HG02571 (cell line): ENCODE data around the gene FGFR2.

ENCODE experiments used
- ATAC-seq: cut with Tn5 transposase; IDR thresholded peaks from one replicate; pipeline ENCODE4 v1.9.1; 2021; ENCODE audit warnings: mild to moderate bottlenecking, moderate library complexity; ENCODE audit not compliant: unreplicated experiment

Gene FGFR2

DNA sequence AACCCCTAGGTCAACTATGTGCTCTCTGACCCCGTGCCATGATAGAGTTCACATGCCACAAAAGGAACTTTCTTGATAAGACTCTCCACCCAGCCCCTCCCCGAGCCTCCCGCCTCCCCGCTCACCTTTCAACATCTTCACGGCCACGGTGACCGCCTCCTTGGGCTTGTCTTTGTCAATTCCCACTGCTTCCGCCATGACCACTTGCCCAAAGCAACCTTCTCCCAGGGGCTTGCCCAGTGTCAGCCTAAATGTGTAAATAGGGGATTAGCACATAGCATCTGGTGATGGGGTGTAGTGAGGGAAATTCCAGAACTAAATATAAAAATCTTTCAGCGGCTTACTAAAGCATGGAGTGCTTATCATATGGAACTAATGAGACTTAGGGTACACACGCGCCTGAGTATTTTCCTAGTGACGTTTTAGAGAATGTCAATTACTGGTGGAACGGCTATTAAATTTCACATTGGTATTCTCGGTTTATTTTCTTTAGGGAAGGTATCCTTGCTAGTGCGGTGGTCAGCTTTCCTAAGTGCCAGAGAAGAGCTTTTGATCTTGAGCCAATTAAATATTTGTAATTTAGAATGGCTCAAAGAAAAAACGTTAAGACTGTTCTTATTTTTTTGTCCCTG is 97.4 kb downstream of the FGFR2 start:
- no peak for ATAC-seq

DNA sequence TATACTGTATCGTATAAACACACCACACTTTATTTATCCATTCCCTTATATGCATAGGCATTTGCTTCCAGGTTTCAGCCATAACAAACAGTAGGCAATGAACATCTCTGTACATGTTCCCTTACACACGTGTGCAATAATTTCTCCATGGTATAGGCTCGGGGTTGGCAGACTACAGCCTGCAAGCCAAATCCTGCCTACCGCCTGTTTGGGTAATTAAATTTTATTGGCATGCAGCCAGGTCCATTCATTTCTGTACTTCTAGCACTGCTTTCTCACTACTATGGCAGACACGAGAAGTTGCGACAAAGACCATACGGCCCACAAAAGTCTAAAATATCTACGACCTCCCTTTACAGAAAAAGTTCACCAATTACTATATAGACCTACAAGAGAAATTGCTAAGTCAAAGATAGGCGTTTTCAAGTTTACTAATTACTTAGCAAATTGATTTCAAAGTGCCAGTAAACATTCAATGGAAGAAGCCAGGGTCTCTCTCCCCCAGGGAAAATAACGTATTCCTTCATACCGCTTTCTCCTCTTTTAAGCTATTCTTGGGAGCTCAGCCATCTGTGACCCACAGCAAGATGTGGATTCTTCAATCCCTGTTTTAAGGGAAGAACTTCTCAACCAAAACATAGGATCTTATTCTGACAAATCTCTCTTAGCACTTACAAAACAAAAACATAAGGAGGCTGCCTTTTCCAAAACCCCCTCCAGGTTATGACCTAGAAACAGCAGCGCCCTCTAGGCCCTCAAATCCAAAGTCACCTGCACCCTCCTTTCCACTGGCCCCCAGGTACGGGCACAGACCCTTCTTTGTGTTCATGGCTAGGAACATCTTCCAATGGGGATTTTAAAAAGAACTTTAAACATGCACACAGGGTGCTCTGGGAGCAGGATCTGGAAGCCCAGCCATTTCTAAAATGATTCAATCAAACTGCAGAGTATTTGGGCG is 100.5 kb downstream of the FGFR2 start:
- no peak for ATAC-seq

DNA sequence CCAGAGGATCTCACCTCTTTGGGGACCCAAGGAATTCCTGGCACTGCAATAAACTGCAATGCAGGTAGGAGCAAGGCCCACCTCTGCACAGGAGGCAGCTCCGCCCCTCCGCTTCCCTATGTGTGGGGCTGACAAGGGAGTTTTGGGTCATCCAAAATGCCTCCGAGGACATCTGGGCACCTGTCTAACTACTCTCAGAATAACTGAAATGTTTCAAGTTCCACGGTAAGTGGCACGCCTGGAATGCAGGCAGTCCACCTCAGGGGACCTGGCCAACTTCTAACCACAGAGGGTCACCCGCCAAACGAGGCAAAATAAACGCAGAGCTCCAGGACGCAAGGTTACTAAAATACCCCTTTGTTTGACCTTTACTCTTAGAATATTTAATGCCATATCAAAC is 102.5 kb downstream of the FGFR2 start:
- ATAC-seq, result no peak

DNA sequence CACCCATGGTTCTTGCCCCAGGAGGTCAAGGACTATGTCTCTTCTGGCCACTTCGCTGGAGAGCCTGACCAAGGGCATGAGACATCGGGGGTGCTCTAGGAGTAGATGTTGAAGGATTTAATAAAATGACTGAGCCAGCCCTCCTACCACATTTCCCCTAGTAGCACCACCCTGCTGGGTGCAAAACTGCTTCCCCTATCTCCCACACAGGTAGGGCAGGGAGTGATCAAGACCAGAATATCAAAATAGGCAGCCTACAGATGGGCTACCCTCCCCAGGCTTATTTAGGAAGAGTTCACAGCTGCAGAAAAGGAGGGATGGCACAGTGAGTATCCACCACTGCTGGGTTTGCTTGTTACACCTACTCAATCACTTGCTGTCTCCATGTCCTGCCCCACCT is 103.9 kb downstream of the FGFR2 start:
- ATAC-seq, result no peak

DNA sequence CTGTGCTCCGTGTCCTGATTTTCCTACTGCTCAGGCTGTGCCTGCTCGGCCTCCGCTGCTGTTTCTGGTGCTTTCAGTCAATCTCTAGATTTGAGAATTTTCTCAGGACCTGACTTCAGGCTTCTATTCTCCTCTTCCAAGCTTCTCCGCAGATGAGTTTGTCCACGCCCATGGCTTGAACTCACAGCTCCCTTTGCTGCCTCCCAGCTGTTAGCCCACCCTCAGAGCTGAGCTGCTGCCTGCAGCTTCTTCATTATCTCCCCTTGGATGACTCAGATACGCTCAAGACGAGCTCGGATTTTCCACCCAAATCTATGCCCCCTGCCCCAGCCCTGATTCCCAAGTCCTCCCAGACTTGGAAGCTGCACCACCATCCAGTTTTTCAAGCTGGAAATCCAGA is 104.7 kb downstream of the FGFR2 start:
- no peak for ATAC-seq

DNA sequence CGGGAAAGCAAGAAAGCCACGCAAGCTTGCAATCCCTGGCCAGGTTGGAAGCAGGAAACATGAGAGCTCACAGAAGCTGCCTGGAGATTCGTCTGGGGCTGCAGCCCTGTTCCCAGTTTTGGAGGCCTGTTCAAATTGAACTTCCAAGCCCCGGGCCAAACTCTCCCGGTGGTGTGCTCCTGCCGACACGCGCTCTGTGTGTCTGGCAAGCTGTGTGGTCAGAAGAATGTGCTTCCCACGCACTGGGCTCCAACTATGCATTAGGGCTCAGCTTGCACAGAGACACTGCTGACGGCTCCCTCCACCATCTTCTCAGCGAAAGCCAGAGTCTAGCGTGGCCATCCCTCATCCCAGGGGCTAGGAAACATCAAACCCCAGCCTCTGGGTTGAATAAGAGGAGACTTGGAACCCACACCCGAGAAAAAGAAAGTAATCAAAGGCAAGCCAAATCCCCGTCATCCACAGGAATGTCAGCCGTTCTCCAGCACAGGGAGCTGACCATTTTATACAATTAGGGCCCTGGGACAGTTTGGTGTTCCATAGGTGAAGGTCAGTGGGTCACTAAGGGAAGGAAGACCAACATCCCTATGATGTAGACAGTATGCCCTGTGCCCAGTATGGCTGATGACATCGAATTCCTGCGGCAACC is 107.2 kb downstream of the FGFR2 start:
- ATAC-seq, result no peak

DNA sequence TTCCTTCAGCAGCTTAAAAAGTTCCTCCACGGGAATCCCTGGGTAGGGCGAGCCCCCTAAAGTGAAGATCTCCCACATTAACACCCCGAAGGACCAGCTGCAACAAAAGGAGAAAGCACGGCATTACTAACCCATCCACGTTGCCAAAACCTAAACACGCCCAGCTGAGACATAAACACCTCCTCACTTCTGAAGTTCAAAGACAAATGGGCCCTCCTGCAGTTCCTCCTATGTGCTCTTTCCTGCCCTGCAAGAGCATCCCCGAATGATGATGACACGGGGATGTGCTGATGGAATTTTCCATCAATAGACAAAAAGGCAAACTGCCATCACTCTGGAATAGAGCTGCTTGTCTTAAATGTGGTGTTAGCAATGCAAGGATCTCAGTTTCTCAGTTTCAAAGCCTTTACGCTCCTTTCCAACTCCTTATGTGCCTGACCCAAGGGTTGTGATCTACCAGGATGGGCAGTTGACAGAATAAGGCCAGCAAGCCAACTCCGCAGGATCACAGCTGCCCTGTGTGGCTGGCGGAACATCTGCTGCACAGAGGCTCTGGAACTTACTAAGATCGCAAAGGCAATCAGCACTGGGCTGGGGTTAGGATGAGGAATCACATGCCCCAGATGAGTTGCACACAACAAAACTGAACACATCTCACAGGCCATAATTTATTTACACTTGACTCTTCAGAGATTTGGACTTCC is 112.7 kb downstream of the FGFR2 start:
- ATAC-seq, result no peak

DNA sequence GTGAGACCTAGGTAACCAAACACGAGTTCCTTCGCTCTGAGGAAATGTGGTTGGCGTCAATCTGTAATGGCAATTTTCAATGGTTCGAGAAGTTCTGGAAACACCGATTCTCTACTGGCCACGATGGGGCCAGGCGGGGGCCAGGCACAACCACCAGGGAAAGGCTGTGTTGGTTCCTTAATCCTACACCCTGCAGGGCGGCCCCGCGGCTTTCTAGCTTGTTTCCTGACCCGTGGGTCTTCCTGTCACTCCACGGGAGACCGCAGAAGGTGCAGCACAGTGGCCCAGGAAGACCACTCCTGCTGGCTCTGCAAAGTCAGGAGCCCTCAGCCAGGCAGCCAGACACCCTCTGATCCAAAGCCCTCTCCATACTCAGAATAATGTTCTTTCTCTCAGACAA is 113.4 kb downstream of the FGFR2 start:
- ATAC-seq, result no peak

DNA sequence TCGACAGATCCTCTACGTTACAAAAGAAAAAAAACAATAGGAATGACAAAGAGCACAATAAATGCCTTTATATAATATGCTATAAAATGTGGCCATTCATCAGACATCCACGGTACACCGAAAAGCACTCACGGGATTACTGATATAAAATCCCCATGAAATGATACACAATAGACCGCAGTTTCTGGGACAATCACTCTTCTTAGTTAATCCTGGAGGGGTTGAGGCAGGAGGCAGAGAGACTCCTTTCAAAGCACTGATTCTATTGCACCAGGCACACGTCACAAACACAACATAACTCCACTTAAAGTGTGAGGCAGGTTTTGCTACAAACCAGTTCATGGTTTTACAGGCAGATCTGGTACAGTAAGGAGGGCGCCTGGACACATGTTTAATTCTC is 113.8 kb downstream of the FGFR2 start:
- no peak for ATAC-seq

DNA sequence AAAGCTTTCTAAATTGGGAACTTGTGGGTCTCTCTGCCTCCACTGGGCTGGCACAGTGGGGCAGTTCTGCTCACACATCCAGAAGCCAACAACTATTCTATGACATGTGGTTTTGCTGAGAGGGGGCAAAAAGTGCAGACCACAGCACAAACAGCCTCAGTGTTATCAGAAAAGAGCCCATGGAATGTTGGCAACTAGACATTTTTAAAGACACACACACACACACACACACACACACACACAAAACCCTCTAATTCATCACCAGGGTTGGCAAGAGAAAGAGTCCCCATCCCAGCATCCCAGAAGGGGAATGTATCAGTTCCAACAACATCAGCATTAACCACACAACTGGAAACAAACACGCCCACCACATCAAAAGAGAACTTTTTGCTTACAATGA is 117.1 kb downstream of the FGFR2 start:
- ATAC-seq, result no peak

DNA sequence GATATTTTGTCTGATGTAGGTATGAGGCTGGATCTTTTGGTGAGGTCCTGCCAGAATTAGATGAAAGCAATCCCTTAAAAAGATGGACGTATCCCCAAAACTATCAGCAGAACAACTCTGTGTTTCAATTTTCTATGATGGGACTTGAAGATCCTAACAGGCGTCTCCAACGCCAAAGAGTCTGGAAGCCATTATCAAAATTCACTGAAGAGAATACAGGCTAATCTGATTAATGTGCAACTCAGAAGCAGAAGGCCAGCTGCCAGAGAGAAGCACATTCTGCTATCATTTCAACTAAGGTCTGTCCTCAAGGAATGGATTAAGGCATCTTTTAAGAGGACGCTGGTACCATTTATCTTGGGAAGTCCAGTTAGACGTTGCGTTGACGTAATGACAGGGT is 119.7 kb downstream of the FGFR2 start:
- ATAC-seq, result no peak

DNA sequence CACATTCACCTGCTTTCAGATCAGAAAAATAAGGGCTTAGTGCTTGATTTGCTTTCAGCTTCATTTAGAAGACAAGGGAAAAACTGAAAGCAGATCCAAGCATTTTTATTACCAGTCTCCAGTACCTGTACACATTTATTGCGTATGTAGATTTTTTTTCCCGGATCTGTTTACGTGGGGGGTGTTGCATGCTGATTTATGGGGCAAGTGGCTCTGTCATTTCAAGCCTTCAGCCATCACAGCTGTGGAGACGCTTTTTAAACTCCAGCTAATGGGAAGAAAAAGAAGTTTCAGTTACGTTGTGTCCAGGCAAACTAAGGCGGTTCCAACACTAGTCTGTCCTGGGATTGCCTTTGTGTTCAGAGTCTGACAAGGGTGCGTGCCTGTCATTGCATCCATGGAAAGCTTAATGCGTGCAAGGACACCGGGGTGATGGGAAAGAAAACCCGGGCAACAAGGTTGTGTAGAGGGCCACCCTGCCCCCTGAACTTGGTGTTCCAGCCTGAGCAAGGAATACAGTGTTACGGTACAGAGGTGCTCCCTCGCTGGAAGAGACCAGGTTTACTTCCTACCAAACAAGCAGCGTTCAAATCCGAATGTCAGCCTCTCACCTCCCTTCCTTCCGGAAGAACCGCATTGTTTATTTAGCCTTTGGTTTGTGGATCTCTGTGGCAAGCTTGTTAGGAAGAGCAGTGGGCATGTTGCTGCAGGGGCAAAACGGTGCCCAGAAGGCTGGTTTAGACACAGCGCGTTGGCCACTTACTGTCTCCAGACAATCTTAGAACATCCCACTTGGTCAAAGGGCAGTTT is 128.2 kb downstream of the FGFR2 start:
- ATAC-seq, result no peak

DNA sequence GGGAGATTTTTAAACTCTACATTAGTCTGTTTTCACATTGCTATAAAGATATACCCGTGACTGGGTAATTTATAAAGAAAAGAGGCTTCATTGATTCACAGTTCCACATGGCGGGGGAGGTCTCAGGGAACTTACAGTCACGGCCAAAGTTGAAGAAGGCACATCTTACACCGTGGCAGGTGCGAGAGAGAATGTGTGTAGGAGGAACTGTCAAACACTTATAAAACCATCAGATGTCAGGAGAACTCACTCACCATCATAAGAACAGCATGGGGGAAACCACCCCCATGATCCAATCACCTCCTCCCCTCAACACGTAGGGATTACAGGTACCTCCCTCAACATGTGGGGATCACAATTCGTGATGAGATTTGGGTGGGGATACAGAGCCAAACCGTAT is 129.5 kb downstream of the FGFR2 start:
- no peak for ATAC-seq

DNA sequence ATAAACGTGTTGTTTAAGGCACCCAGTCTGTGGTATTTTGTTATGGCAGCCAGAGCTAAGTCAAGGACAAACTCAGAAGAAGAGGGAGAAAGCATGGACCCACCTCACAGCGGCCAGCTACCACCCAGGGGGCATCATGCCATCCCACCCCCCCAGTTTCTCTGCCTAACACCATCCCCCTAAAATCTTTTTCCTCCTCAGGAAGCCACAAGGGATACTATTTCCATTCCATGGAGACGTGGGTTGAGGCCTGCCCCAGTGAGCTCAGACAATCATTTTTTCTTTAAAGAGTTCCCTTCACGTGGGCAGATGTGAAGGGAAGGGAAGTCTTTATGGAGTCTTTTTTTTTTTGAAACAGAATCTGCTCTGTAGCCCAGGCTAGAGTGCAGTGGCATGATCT is 131.8 kb downstream of the FGFR2 start:
- no peak for ATAC-seq

DNA sequence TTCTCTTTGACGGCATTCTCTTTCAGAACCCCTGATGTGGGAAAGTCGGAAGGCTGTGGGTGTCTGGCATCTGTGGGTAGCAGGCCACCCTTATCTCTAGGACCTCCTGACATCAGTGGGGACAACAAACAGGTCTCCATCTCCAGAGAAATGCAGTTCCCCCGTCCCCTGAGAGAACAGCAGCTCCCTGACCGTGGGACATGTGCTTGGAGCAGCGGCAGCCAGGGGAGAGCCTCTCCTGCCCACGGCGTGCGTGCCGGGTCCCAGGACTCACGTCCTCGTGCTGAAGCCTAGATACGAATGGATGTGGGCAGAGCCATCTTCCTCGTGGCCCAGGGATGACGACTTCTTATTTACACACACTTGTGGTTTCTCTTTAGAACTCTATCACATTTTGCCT is 133.0 kb downstream of the FGFR2 start:
- ATAC-seq, result no peak

DNA sequence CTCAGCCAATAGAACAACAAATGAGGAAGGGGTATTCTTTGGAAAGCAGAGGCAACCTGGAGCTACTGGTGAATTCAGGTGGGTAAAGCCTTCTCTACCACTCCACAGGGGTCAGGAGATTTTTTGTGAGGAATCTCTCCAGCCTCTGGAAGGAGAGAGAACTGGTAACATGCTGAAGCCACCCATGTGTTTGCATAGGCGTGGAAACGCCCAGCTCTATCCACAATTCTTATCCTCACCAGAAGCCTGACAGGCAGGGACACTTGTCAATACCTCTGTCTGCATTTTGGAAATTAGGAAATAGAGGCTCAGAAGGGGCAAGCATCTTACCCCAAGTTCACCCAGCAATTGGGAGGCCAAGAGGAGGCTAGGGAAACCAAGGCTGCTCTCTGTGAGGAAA is 133.7 kb downstream of the FGFR2 start:
- ATAC-seq, result no peak

DNA sequence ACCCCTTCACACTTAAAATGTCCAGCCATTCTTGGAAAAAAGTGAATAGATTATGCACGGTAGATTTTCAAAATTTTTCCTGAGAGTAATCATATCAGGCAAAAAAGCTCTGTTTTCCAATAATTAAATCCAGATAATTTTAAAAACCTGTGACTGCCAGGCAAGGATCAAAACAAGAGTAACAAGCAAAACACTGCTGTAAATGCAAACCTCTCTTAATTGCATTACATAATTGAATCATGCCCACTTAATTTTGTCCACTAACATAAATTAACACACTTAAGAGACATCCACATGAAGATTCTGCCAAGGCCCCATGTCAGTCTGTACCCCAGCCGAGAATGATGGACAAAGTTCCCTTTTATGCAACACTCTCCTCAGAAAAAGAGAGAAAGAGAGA is 135.3 kb downstream of the FGFR2 start:
- ATAC-seq, result no peak

DNA sequence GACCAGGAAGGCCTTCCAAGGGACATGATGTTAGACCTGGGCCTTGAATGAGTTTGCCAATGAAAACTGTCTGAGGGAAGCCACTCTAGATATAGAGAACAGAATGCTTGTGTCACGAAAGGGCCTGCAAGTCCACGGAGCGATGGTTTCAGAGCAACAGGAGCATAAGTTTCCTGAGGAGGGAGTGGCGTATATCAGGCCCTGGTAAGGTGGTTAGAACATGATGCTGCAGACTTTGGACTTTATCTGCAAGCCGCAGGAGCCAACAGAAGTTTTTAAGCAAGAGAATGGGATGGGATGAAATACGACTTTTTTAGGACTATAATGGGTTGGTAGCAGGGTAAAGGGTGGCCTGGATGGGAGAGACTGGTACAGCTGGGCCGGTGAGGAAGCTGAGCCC is 136.0 kb downstream of the FGFR2 start:
- no peak for ATAC-seq

DNA sequence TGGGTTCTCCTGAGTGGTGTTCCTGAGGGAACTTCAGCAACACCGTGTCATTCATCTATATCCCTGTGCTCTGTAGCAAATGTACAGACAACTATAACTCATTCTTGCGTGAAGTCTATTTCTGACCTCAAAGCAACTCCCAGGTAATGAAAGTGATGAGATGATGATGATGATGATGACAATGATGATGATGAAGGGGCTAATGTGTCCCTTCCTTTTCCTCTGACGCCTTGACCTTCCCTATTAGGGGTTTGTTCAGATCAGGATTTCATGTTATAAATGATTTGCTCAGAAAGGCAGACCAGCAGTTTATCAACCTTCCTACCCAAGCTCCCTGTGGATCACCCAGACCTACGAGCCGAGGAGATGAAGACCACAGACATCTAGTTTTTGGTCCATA is 136.9 kb downstream of the FGFR2 start:
- ATAC-seq, result no peak

DNA sequence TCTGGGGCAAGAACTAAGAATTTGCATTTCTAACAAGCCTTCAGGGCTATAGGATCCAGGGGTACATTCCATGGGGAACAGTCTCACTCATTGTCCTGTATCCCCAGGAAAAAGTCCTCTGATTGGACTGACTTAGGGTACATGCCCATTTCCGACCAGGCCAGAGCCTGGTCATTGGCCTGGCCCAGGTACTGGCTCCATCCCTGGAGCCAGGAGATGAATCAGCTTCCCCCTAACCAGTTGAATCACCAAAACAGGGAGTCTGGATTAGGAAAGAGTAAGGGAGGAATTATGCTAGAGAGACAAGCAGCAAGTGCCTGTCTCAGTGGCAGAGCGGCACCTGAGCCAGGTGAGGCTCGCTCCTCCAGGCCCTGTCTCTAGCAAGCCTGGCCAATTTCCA is 137.5 kb downstream of the FGFR2 start:
- ATAC-seq, result no peak
